ENCODE data around the gene EEF1G.

Gene EEF1G

DNA sequence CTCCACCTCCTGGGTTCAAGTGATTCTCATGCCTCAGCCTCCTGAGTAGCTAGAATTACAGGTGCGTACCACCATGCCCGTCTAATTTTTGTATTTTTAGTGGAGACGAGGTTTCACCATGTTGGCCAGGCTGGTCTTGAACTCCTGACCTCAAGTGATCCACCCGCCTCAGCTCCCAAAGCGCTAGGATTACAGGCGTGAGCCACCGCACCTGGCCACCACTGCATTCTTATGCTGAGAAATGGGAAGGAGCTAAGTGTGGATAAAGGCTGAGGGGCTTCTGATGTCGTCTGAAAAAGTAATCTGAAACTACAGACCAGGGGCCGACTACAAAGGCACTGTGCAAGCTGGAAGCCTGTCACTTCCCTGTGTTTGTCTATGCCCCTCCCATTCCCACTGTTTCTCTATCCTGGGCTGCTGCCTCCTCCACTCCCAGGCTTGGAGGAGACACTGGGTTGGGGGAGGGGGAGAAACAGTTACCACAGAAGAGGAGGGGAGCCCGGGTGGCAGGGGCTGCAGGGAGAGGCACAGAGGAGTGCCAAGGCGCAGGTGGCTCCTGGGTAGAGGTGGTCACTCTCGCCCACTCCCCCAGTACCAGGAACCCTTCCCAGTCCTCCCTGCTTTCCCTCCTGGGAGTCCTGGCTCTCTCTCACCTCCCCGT lies 30.9 kb upstream of the EEF1G start:
- Histone ChIP-seq H3K36me3 (peaks cover 3% of the 10 kb centered on the region; the same call in 1 of the 2 replicates), H3K9me3 (no peaks in the 10 kb centered on the region), H3K27me3 (no peaks in the 10 kb centered on the region), H3K4me1 (no peaks in the 10 kb centered on the region), H3K4me3 (ENCODE audit: low read depth, low read length) (no peak overlapping the region)
- TF ChIP-seq, protein P1, sequence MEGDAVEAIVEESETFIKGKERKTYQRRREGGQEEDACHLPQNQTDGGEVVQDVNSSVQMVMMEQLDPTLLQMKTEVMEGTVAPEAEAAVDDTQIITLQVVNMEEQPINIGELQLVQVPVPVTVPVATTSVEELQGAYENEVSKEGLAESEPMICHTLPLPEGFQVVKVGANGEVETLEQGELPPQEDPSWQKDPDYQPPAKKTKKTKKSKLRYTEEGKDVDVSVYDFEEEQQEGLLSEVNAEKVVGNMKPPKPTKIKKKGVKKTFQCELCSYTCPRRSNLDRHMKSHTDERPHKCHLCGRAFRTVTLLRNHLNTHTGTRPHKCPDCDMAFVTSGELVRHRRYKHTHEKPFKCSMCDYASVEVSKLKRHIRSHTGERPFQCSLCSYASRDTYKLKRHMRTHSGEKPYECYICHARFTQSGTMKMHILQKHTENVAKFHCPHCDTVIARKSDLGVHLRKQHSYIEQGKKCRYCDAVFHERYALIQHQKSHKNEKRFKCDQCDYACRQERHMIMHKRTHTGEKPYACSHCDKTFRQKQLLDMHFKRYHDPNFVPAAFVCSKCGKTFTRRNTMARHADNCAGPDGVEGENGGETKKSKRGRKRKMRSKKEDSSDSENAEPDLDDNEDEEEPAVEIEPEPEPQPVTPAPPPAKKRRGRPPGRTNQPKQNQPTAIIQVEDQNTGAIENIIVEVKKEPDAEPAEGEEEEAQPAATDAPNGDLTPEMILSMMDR (IDR thresholded peaks at IDR 0.05; ENCODE audit: low read depth, low read length), result no peak
- DNase-seq, result no peak

DNA sequence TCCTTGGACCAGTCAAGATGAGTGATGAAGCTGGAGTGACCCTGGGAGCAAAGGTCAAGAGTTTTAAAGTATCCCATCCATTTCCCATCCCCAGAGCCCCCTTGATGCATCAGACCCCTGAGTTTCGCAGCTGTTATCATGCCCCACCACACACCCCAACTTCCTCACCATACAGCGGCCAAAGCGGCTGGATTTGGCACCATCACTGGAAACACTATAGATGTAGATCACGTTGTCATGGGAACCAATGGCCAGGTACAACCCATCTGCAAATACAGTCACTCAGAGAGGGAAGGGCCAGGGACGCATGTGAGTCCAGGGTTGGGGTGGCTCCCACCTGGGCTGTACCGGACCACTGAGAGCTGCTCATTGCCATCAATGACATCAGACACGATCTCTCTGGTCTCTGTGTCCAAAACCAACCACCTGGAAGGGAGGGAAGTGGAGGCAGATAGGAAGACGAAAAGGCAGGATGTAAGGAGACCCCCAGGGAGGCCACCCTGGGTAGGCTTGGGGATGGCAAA lies 30.1 kb upstream of the EEF1G start:
- no peaks in the 10 kb centered on the region for H3K9me3 ChIP-seq
- TF ChIP-seq, protein P1 (IDR thresholded peaks at IDR 0.05; ENCODE audit: low read depth, low read length), result no peak
- H3K4me3 ChIP-seq (ENCODE audit: low read depth, low read length), result no peak overlapping the region
- no peak for DNase-seq
- H3K36me3 ChIP-seq, result peaks cover 3% of the 10 kb centered on the region; the same call in 1 of the 2 replicates
- H3K27me3 ChIP-seq, result no peaks in the 10 kb centered on the region
- no peaks in the 10 kb centered on the region for H3K4me1 ChIP-seq

DNA sequence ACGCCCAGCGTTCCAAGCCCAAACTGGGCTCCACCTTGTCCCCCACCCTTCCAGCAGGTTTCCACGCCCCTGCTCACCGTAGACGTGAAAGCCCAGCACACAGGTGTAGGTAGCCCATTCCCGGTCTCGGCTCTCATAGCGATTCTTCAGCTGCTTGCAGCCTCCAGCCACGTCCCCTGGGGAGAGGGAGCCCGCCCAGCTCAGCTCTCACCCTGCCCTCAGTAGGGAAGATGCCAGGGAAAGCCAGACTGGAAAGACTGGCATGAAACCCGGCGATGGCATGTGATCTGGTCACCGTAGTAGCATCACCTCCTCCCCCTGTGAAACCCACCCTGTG lies 29.3 kb upstream of the EEF1G start:
- Histone ChIP-seq H3K4me1 (no peaks in the 10 kb centered on the region), H3K27me3 (no peaks in the 10 kb centered on the region), H3K4me3 (ENCODE audit: low read depth, low read length) (no peak overlapping the region), H3K36me3 (peaks cover 10% of the 10 kb centered on the region), H3K9me3 (no peaks in the 10 kb centered on the region)
- no peak for DNase-seq
- TF ChIP-seq, protein P1 (IDR thresholded peaks at IDR 0.05; ENCODE audit: low read depth, low read length), result no peak

DNA sequence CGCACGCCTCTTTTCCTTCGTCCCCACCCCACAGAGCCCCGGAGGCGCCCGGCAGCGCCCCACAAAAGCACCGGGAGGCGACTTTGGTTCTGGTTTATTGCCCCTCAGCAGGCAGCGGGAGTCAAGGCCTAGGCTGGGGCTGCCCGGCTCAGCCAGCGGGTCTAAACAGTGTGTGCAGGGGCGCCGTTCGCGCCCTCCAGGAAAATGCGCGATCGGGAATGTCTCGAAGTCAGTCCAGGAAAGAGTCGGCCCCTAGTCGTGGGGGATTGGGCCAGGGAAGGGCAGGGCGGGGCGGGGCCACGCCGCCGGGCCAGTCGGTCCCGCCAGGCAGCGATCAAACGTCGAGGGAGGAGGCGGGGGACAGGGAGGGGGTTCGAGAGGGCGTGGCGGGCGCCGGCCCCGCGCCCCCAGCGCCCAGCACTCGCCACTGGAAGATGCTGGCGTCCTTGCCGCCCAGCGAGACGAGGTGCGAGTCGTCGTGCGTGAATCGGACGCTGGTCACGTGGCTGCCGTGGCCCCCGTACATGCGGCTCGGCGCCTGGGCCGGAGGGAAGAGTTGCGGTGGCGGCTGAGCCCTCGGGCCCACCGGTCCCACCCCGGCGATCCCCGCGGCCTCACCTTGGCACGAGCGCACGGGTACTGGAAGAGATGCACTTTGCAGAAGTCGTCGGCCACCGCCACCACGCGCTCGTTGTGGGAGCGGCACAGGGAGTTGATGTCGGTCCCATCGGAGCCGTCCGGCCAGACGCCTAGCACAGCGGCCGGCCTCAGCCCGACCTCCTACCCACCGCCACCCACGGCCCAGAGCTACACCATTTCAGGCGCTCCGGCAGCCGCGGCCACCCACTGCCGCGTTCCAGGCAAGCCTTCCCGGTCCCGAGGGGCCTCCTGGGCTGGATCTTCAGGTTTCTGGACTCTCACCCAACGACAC lies 28.7 kb upstream of the EEF1G start:
- Histone ChIP-seq H3K4me3 (ENCODE audit: low read depth, low read length) (no peak overlapping the region; the same call in 1 of the 2 replicates), H3K36me3 (peaks cover 16% of the 10 kb centered on the region), H3K27me3 (no peaks in the 10 kb centered on the region), H3K4me1 (no peaks in the 10 kb centered on the region), H3K9me3 (no peaks in the 10 kb centered on the region)
- DNase-seq, result no peak
- TF ChIP-seq, protein P1 (IDR thresholded peaks at IDR 0.05; ENCODE audit: low read depth, low read length), result no peak

DNA sequence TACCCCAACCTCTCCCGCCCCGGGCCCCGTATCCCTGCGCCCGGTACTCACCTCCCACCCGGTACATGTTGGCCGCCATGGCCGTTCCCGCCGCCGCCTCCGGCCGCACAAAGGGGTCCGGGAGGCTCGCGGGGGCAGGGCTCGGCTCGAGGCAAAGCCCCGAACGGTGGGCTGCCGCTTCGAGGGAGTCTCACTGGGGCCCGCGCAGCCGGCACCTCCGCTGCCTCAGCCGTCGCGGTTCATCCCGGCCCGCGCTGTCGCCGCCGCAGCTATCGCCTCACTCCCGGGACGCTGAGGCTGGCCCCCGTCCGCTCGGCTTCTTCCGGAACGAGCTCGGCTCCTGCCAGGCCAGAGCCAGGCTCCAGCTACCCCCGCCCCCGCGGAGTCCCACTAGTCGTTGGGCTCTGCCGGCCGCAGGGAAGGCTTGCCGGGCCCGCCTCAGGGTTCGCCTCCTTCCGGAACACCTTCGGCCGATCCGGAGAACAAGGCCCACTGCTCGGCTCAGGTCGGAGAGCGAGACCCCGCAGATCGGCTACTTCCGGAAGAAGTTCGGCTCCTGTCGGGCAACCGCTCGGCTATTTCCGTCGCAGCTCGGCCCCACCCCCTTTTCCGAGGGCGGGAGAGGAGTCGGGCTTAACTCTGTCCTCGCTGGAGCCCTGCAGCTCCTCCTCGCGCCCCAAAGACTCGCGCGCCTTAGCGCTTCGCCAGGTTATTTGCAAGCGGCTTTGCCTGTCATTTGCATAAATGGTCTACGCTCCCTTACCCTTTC lies 27.9 kb upstream of the EEF1G start, which contains the start of gene MTA2:
Gene MTA2 (minus strand): TSS at position 494 of the 769 bp plus-strand sequence. CDS start 415 bp downstream, at position 79.
- Histone ChIP-seq H3K4me1 (no peaks in the 10 kb centered on the region), H3K36me3 (peaks cover 21% of the 10 kb centered on the region)
- TF ChIP-seq, protein P1 (IDR thresholded peaks at IDR 0.05; ENCODE audit: low read depth, low read length), result no peak

More for the DNA sequence above, 27.9 kb upstream of the EEF1G start, which contains the start of gene MTA2:
- Histone ChIP-seq H3K9me3 (no peaks in the 10 kb centered on the region), H3K4me3 (ENCODE audit: low read depth, low read length) (peak within 1 kb of the TSS; percentile 84), H3K27me3 (no peaks in the 10 kb centered on the region)
- DNase-seq, result peak; percentile 96
